GM23338 (cell line): Measurements from ENCODE around the gene SURF4. TPM values are rescaled to one million over a fixed set of nuclear protein-coding genes. Genes with fewer than 3 reads are reported as not detected.
"Not testable (repeated sequence)": the region's sequence is repeated elsewhere in the genome, so short reads cannot be mapped to it uniquely, and the experiment has no call there.

Experiments used
- ATAC-seq: fragments of 200-7000 bp; cut with Tn5 transposase; 3 replicates; pipeline ENCODE4 v1.9.1; 2020
- DNase-seq: peaks from one replicate; pipeline ENCODE4 v3.0.0-alpha.2; 2015; ENCODE audit warnings: low spot score
- H2AFZ ChIP-seq: fragments of 200-600 bp; sonication (generic); 2 replicates; pipeline ENCODE4 v1.8.0; 2016; ENCODE audit warnings: antibody characterized with exemption, mild to moderate bottlenecking, moderate library complexity
- H3F3A ChIP-seq: fragments of 200-600 bp; sonication (generic); replicated peaks from 2 replicates; pipeline ENCODE4 v1.8.0; 2017; ENCODE audit warnings: antibody characterized with exemption, mixed run types, low read depth
- H3K27ac ChIP-seq: fragments of 200-600 bp; sonication (generic); 2 replicates; pipeline ENCODE4 v1.6.1; 2016; ENCODE audit warnings: low read depth
- H3K27me3 ChIP-seq: fragments of 200-600 bp; sonication (generic); 2 replicates; pipeline ENCODE4 v1.8.0; 2016; ENCODE audit warnings: mild to moderate bottlenecking, mixed run types, moderate library complexity; ENCODE audit not compliant: insufficient read depth
- H3K36me3 ChIP-seq: fragments of 200-600 bp; sonication (generic); 2 replicates; pipeline ENCODE4 v1.8.0; 2016; ENCODE audit warnings: mild to moderate bottlenecking; ENCODE audit not compliant: insufficient read depth
- H3K4me1 ChIP-seq: fragments of 200-600 bp; sonication (generic); 2 replicates; pipeline ENCODE4 v1.8.0; 2016; ENCODE audit warnings: mild to moderate bottlenecking, moderate library complexity; ENCODE audit not compliant: insufficient read depth
- H3K4me2 ChIP-seq: fragments of 200-600 bp; sonication (generic); 2 replicates; pipeline ENCODE4 v1.7.1; 2017; ENCODE audit warnings: mixed run types
- H3K4me3 ChIP-seq: fragments of 200-600 bp; sonication (generic); 2 replicates; pipeline ENCODE4 v1.6.1; 2016; ENCODE audit warnings: mixed run types
- H3K79me2 ChIP-seq: fragments of 200-600 bp; sonication (generic); replicated peaks from 2 replicates; pipeline ENCODE4 v1.8.0; 2017; ENCODE audit warnings: mild to moderate bottlenecking; ENCODE audit not compliant: insufficient read depth
- H3K9me2 ChIP-seq: fragments of 200-600 bp; sonication (generic); 2 replicates; pipeline ENCODE4 v1.8.0; 2017; ENCODE audit not compliant: insufficient read depth
- H4K20me1 ChIP-seq: fragments of 200-600 bp; sonication (generic); replicated peaks from 2 replicates; pipeline ENCODE4 v1.8.0; 2017; ENCODE audit warnings: mild to moderate bottlenecking; ENCODE audit not compliant: insufficient read depth
- H3K27ac Mint-ChIP-seq: 2 replicates; pipeline ENCODE4 v1.8.0; 2020; ENCODE audit warnings: inconsistent platforms, mild to moderate bottlenecking, moderate library complexity, mixed read lengths
- H3K27me3 Mint-ChIP-seq: 3 replicates; pipeline ENCODE4 v1.8.0; 2022; ENCODE audit warnings: low read depth, mild to moderate bottlenecking, moderate library complexity, mixed read lengths, inconsistent platforms; ENCODE audit not compliant: insufficient read depth, poor library complexity
- H3K36me3 Mint-ChIP-seq: 3 replicates; pipeline ENCODE4 v1.8.0; 2021; ENCODE audit warnings: low read depth, mild to moderate bottlenecking, inconsistent platforms, moderate library complexity, mixed read lengths
- H3K4me1 Mint-ChIP-seq: 3 replicates; pipeline ENCODE4 v1.8.0; 2020; ENCODE audit warnings: mild to moderate bottlenecking, inconsistent platforms, mixed read lengths
- H3K4me3 Mint-ChIP-seq: 3 replicates; pipeline ENCODE4 v1.8.0; 2021; ENCODE audit warnings: moderate library complexity, mild to moderate bottlenecking, inconsistent platforms, mixed read lengths
- H3K9me3 Mint-ChIP-seq: 3 replicates; pipeline ENCODE4 v1.8.0; 2020; ENCODE audit warnings: moderate library complexity, mild to moderate bottlenecking, inconsistent platforms, mixed read lengths
- CREB1 ChIP-seq: fragments of 250-450 bp; sonication (Bioruptor Pico); IDR thresholded peaks from 2 replicates; pipeline ENCODE4 v1.5.0; 2020; ENCODE audit warnings: low read depth, mild to moderate bottlenecking, moderate library complexity
- ETS1 ChIP-seq: IDR thresholded peaks from 2 replicates; pipeline ENCODE4 v1.6.1; 2016; ENCODE audit warnings: antibody characterized with exemption
- EZH2phosphoT487 ChIP-seq: fragments of 200-600 bp; sonication (generic); IDR thresholded peaks from one replicate; pipeline ENCODE4 v1.8.1; 2018; ENCODE audit warnings: antibody characterized with exemption; ENCODE audit not compliant: unreplicated experiment
- JUNB ChIP-seq: IDR thresholded peaks from one replicate; pipeline ENCODE4 v1.6.1; 2016; ENCODE audit warnings: antibody characterized with exemption; ENCODE audit not compliant: unreplicated experiment
- POLR2AphosphoS5 ChIP-seq: IDR thresholded peaks from 2 replicates; pipeline ENCODE4 v1.6.1; 2016; ENCODE audit warnings: antibody characterized with exemption, low read depth
- REST ChIP-seq: IDR thresholded peaks from one replicate; pipeline ENCODE4 v1.6.1; 2018; ENCODE audit warnings: antibody characterized with exemption; ENCODE audit not compliant: unreplicated experiment
- STAT1 ChIP-seq: IDR thresholded peaks from one replicate; pipeline ENCODE4 v1.6.1; 2016; ENCODE audit warnings: antibody characterized with exemption; ENCODE audit not compliant: unreplicated experiment
- ZNF462 ChIP-seq: fragments of 250-450 bp; sonication (Bioruptor Pico); IDR thresholded peaks from 2 replicates; pipeline ENCODE4 v1.5.0; 2020; ENCODE audit warnings: mild to moderate bottlenecking, moderate library complexity
- polyA plus RNA-seq: library from polyadenylated mRNA; unstranded; fragments of >200 nt; fragmentation: Nextera tagmentation; extraction: Ambion mirVana; gene quantifications from 2 replicates; pipeline ENCODE4 v1.2.1, GENCODE V29; 2016
- total RNA-seq: library from RNA; depleted of rRNA; stranded (reverse); fragments of >200 nt; shearing (Covaris generic); gene quantifications from 2 replicates; pipeline ENCODE4 v1.2.3, GENCODE V29; 2014

The SURF4 gene
- total and polyA plus RNA-seq, 2 experiments from 2014 or later, result 66.3 to 242 TPM

GRCh38 chr9:133335924-133336811, 39.7 kb downstream of the SURF4 start, which contains the start of gene SURF6:
Gene SURF6 (minus strand): TSS chr9:133336188. CDS start chr9:133336132, 56 bp downstream.
- peak; percentile 94 for ATAC-seq
- H3K4me2 ChIP-seq, result peak within 1 kb of the TSS; percentile 97
- peaks cover 16% of the 10 kb centered on the region for H3K4me1 Mint-ChIP-seq
- H3K27me3 Mint-ChIP-seq, result peaks cover 25% of the 10 kb centered on the region
- peak within 1 kb of the TSS; percentile 99 for H3K4me3 ChIP-seq
- no peaks in the 10 kb centered on the region for H3K27me3 ChIP-seq
- no peaks in the 10 kb centered on the region for H3K9me2 ChIP-seq
- peaks cover 9% of the 10 kb centered on the region for H3K4me1 ChIP-seq
- H3F3A ChIP-seq, result peaks cover 39% of the 10 kb centered on the region
- peaks cover 19% of the 10 kb centered on the region for H3K79me2 ChIP-seq
- TF ChIP-seq POLR2AphosphoS5 (peak; percentile 89), ZNF462 (no peak), REST (no peak), ETS1 (peak; percentile 95), JUNB (no peak), CREB1 (CRISPR knock-in tag) (peak; percentile 65), STAT1 (no peak), EZH2phosphoT487 (no peak)
- H3K36me3 ChIP-seq, result peaks cover 19% of the 10 kb centered on the region; the same call in 1 of the 2 replicates
- peaks cover 70% of the 10 kb centered on the region for H3K36me3 Mint-ChIP-seq
- H3K27ac ChIP-seq, result peak within 1 kb of the TSS; percentile 90
- peak within 1 kb of the TSS; percentile 95 for H2AFZ ChIP-seq
- H3K9me3 Mint-ChIP-seq, result peaks cover 4% of the 10 kb centered on the region; the same call in 1 of the 3 replicates
- DNase-seq, result peak; percentile 98
- peak within 1 kb of the TSS; percentile 99 for H3K27ac Mint-ChIP-seq
- peak within 1 kb of the TSS; percentile 99 for H3K4me3 Mint-ChIP-seq
- H4K20me1 ChIP-seq, result peaks cover 8% of the 10 kb centered on the region

GRCh38 chr9:133334888-133335287, 41.0 kb downstream of the SURF4 start:
- H3K27me3 ChIP-seq, H3K9me3 Mint-ChIP-seq, DNase-seq, H3K27ac Mint-ChIP-seq, H3K9me2 ChIP-seq, H3K4me1 ChIP-seq, ATAC-seq, H2AFZ ChIP-seq: not testable (repeated sequence)
- Histone ChIP-seq H3K4me3 (peak overlapping the region; percentile 99), H3K36me3 (peaks cover 18% of the 10 kb centered on the region), H3K79me2 (peaks cover 19% of the 10 kb centered on the region), H3F3A (peaks cover 39% of the 10 kb centered on the region), H3K4me2 (peak overlapping the region; percentile 97), H4K20me1 (peaks cover 12% of the 10 kb centered on the region), H3K27ac (peak overlapping the region; percentile 52)
- Mint-ChIP-seq H3K27me3 (peaks cover 24% of the 10 kb centered on the region), H3K36me3 (peaks cover 69% of the 10 kb centered on the region), H3K4me1 (peaks cover 16% of the 10 kb centered on the region), H3K4me3 (peak overlapping the region; percentile 99)
